ENCODE measurements around the gene MINK1.

The MINK1 gene

DNA sequence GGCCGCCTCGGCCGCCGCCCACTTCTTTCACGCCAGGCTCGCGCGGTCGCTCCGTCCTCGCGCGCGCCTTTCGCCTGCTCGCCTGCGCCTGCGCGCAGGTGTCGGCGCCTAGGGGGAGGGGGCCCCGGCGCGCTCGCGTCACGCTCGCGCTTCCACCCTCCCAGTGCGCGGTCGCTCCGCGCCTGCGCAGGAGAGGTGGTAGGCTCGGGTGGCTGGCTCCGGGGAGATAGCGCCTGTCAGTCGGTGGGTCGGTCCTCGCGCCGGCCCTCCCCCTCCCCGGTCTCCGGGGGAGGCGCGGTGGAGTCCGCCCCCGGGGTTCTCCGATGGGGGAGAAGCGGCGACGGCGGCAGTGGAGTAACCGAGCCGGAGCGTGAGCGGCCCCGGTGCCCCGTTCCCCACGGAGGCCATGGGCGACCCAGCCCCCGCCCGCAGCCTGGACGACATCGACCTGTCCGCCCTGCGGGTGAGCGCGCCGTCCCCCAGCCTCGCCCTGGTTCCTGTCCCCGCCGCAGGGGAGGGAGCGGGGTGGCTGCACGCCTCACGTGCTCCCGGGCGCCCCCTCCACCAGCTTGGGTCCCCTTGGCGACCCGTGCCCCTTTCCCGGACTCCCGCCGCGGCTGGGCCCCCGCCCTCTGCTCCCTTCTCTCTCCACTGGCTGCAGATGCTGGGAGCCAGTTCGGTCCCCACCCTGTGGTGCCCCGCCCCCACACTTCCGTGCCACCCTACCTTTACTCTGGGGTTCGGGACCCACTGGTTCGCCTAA is at the start of gene MINK1:
Gene MINK1 (plus strand): TSS at position 163 of the 763 bp plus-strand sequence. CDS start 244 bp downstream, at position 407.
- POLR2A ChIA-PET: no interaction called here

DNA sequence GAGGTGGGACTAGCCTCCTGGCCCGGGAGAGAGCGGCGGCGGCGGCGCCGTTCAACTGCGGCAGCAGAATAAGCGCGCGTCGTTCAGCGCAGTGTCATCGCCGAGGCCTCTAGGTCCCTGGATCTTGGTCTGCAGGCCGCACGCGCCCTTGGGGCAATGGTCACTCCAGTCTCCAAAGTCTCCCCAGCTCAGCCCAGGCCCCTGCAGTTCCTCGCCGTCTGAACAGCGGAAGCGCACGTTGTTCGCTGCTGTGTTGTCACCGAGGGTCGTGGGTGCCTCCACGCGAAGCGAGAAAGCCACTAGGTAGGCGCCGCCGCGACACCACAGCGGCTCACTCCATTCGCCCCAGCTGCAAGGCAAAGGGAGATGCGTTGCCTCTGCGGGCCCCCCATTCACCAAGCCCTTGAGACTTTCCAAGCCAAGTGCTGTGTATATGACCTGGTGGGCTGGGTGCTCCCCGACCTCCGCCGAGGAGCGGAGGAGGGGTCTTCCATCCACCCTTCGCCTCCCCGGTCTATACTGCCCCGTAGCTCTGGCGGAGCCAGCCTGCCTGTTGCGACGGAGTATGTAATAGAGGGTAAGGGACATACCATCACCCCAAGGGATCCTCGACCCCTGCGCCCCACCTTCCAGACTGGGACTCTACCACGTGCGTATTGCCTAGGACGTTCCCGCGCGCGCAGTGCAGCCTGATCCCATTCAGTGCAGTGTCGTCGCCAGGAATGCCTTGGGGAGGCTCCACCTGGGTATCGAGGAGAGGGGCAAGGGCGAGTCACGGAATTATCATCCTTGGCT is 47.6 kb upstream of the MINK1 start:
- no peak for DNase-seq (ENCODE audit: low read depth, low spot score)
- CTCF ChIA-PET: interaction anchor here (1.1 to 8.9 kb wide), 4 partner anchors 9 to 103 kb away, joined by 4 to 154 read pairs (median 73); partner anchors contain the start of genes PSMB6 and TM4SF5
- peak overlapping the region; percentile 27 for H3K4me3 ChIP-seq (ENCODE audit: low read depth, low read length)
- POLR2A ChIA-PET: no interaction called here
- no peak for TF ChIP-seq CTCF (IDR thresholded peaks at IDR 0.05; ENCODE audit: insufficient read depth, low read length, missing control alignments)

More for the DNA sequence above, at the start of gene MINK1:
- H3K4me3 ChIP-seq (ENCODE audit: low read depth, low read length): peak within 1 kb of the TSS; percentile 83
- no peak for DNase-seq (ENCODE audit: low read depth, low spot score)
- CTCF ChIA-PET: interaction anchor here (1.7 kb wide), 1 partner anchor 48 kb away, joined by 3 read pairs; no protein-coding TSS in a partner anchor
- no peak for TF ChIP-seq CTCF (IDR thresholded peaks at IDR 0.05; ENCODE audit: insufficient read depth, low read length, missing control alignments)

- ChIA-PET POLR2A (no interaction called here), CTCF (interaction anchor here (1.0 to 8.9 kb wide), 11 partner anchors 10 to 275 kb away, joined by 3 to 154 read pairs (median 6); partner anchors contain the start of genes C17orf107, CHRNE, PSMB6 and TM4SF5)
- H3K4me3 ChIP-seq (ENCODE audit: low read depth, low read length): peak within 1 kb of the TSS; percentile 27
- no peak for TF ChIP-seq CTCF (IDR thresholded peaks at IDR 0.05; ENCODE audit: insufficient read depth, low read length, missing control alignments)
- DNase-seq (ENCODE audit: low read depth, low spot score): no peak
Observed at GRCh38 chr17:4786106-4786511, 47.0 kb upstream of the MINK1 start, which contains the start of gene VMO1. Gene VMO1, minus strand, starts transcription at chr17:4786364. Its CDS starts 12 bp downstream, at chr17:4786352.

DNA sequence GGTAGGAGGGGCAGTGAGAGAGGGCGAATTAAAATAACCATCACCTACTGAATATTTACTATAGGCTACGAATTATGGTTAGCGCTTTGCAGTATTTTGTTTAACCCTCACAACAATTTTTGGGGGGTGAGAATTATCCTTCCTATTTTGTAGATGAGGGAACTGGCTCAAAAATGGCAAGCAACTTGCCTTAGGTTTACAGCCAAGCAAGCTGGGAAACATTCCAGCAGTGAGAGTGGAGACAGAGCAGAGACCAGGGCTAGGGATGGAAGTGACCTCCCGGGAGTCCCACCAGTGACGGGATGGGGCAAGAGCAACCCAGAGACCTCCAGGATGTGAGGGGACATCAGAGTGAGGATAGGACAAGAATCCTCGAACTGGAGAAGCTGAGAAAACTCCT is 46.6 kb upstream of the MINK1 start:
- ChIA-PET CTCF (interaction anchor here (0.8 to 8.9 kb wide), 12 partner anchors 10 to 275 kb away, joined by 3 to 154 read pairs (median 6); partner anchors contain the start of genes C17orf107, CHRNE, PSMB6 and TM4SF5), POLR2A (no interaction called here)
- no peak for TF ChIP-seq CTCF (IDR thresholded peaks at IDR 0.05; ENCODE audit: insufficient read depth, low read length, missing control alignments)
- no peak overlapping the region; the same call in 1 of the 2 replicates for H3K4me3 ChIP-seq (ENCODE audit: low read depth, low read length)
- no peak for DNase-seq (ENCODE audit: low read depth, low spot score)

GRCh38 chr17:4788159-4788806 is 44.9 kb upstream of the MINK1 start:
- H3K4me3 ChIP-seq (ENCODE audit: low read depth, low read length): peak overlapping the region; percentile 67; the same call in 1 of the 2 replicates
- DNase-seq (ENCODE audit: low read depth, low spot score): no peak
- CTCF ChIA-PET: interaction anchor here (0.6 to 8.9 kb wide), 17 partner anchors 9 to 273 kb away, joined by 3 to 154 read pairs (median 5); partner anchors contain the start of genes C17orf107, CHRNE, MED11 and PLD2
- no peak for TF ChIP-seq CTCF (IDR thresholded peaks at IDR 0.05; ENCODE audit: insufficient read depth, low read length, missing control alignments)
- POLR2A ChIA-PET: no interaction called here
